Pancreas (tissue), 10 donors: ENCODE data around the gene IPO13. TPM values are rescaled to one million over a fixed set of nuclear protein-coding genes. Genes with fewer than 3 reads are reported as not detected.

Experiments
- ATAC-seq, 4 donors: fragments of 200-7000 bp; cut with Tn5 transposase; one replicate each; pipeline versions ENCODE4 v1.8.0 to v1.9.1; 2020; ENCODE audit warnings: mild to moderate bottlenecking in 4 of 4, moderate library complexity in 4 of 4
- DNase-seq, 6 donors: peaks; one replicate each; pipeline ENCODE4 v3.0.0-alpha.2; 2020
- FAIRE-seq: peaks from 2 replicates; lab custom pipeline; 2012; peaks lifted over from hg19 to GRCh38; lab: Jason Lieb, UNC
- H3K27ac ChIP-seq, 4 donors: fragments of 200-600 bp; sonication (generic); 1 replicate in 3 of 4; 2 replicates in 1 of 4; pipeline versions ENCODE4 v1.5.0 to v1.8.0; 2020
- H3K27me3 ChIP-seq, 4 donors: fragments of 200-600 bp; one replicate each; pipeline ENCODE4 v1.8.0; 2021
- H3K36me3 ChIP-seq, 3 donors: fragments of 200-600 bp; sonication (generic) in 1 of 3; one replicate each; pipeline versions ENCODE4 v1.5.0 to v1.8.0; 2020 to 2021
- H3K4me1 ChIP-seq, 3 donors: fragments of 200-600 bp; one replicate each; pipeline ENCODE4 v1.8.0; 2021
- H3K4me3 ChIP-seq, 4 donors: fragments of 200-600 bp; sonication (generic) in 2 of 4; one replicate each; pipeline versions ENCODE4 v1.5.0 to v1.8.0; 2020 to 2021
- H3K9me3 ChIP-seq, 4 donors: fragments of 200-600 bp; one replicate each; pipeline ENCODE4 v1.8.0; 2021
- WGBS, 2 donors: extraction: QIAGEN DNeasy Blood & Tissue Kit; methylation state at CpG; one replicate each; pipeline ENCODE4 v1.1.7; 2013; 5-methylcytosine and 5-hydroxymethylcytosine counted together
- intact Hi-C, 3 donors: fragments of 100-400 bp; cut with DNase I; formaldehyde crosslinking; loops; one replicate each; pipeline versions ENCODE4 v1.11.1 to v1.14.2; 2022
- polyA plus RNA-seq, 2 donors: library from polyadenylated mRNA; stranded (reverse); fragments of 200-250 nt; gene quantifications; one replicate each; pipeline ENCODE4 v1.2.3, GENCODE V29; 2013
- total RNA-seq, 6 donors: library from RNA; stranded (reverse); fragmentation: NEBNext Ultra II Directional in 4 of 6; extraction: Animal tissue kit (Norgen Biotek cat#: 25700) in 4 of 6; gene quantifications; one replicate each; pipeline versions ENCODE4 v1.2.1 to v1.2.4, GENCODE V29; 2021 to 2023
- TF ChIP-seq, protein P1 (sequence below), 4 donors: fragments of 200-600 bp; sonication (generic) in 3 of 4; IDR thresholded peaks; one replicate each; pipeline versions ENCODE4 v1.5.0 to v1.8.0; 2021; ENCODE audit warnings: antibody characterized with exemption in 4 of 4
- donor health status: healthy with polysubstance abuse.
- donor health status: DM: no; HTN: no; CAD: no; lungs with moderate emphysema.
- donor health status: DM: no; HTN: no; CAD: no.
- donor health status: control.
- donor health status: control.
- donor health status: Bipolar disorder and iron deficiency.
- donor health status: DM: yes; HTN: yes; CAD: no.
- donor health status: DM: no; HTN: no; CAD: no.
- donor health status: DM: no; HTN: no; CAD: no.
- donor health status: DM: yes; HTN: yes; CAD: no.

Gene IPO13
- total and polyA plus RNA-seq, 8 donors, result 6.7 to 24.3 (median 10.6) TPM

DNA sequence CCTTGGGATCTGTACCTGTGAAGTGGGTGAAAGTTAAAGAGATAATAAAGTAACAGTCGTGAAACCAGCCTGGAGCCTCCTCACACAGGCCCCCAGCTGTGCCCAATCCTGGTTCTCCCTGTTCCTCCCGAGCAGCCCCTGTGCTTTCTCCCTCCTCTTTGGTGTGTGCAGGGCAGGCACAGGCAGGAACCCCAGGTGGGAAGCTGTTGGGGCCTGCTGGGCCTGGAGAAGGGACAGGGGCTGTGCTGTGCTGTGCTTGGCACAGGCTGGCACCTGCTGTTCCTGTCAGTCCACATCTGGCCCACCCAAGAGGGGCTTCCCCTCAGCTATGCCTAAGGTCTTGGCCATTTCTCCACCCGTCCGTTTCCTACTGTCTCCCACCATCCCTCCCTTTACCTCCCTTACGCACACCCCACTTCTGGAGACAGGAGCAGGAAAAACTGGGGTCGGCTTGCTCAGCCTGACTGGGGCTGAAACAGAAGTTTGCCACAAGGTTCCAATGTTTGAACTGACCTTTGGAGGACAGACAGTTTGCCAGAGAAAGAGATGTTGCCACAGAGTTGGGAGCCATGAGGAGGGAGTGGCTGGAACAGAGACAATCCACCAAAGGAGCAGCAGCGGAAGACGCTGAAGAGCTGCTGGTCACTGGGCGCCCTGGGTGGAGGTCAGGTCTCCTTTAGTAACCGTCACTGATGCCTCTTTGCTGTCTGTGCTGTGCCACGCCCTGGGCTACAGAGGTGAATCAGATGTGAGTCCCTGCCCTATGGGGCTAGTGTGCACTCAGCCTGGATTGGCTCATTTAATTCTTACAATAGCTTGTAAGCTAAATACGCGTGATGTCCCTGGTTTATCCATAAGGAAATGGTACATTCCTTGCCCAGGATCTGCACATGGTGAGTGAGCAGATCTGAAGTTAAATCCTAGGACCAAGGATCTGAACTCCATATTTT lies 31.9 kb upstream of the IPO13 start:
- Histone ChIP-seq H3K4me1 (no peaks in the 10 kb centered on the region), H3K4me3 (no peak overlapping the region), H3K9me3 (no peaks in the 10 kb centered on the region), H3K27ac (no peak overlapping the region), H3K36me3 (no peaks in the 10 kb centered on the region), H3K27me3 (no peaks in the 10 kb centered on the region)
- 86 to 89% methylated on average over 12 to 13 of the region's 13 CpGs for WGBS, 2 donors
- intact Hi-C loops, result no loop called here
- ATAC-seq, result no peak
- FAIRE-seq, result no peak
- DNase-seq, result no peak
- TF ChIP-seq, protein P1, sequence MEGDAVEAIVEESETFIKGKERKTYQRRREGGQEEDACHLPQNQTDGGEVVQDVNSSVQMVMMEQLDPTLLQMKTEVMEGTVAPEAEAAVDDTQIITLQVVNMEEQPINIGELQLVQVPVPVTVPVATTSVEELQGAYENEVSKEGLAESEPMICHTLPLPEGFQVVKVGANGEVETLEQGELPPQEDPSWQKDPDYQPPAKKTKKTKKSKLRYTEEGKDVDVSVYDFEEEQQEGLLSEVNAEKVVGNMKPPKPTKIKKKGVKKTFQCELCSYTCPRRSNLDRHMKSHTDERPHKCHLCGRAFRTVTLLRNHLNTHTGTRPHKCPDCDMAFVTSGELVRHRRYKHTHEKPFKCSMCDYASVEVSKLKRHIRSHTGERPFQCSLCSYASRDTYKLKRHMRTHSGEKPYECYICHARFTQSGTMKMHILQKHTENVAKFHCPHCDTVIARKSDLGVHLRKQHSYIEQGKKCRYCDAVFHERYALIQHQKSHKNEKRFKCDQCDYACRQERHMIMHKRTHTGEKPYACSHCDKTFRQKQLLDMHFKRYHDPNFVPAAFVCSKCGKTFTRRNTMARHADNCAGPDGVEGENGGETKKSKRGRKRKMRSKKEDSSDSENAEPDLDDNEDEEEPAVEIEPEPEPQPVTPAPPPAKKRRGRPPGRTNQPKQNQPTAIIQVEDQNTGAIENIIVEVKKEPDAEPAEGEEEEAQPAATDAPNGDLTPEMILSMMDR (IDR thresholded peaks at IDR 0.05), result no peak

DNA sequence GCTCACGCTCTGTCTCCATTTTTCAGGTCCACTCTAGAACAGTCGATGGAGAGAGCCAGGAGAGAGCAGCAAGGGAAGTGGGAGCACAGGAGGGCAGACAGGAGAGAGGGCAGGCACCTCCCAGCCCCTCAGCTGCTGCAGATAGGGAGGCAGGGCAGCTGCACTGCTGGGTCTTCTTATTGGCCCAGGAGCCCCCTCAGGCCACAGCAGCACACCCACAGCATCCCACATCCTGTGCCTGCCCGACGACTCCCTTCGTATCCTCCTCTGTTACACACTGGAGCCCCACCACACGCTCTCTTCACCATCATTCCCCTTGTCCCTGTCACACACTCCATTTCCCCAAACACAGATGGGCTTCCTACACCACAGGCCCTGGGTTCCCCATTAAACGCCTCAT lies 26.8 kb upstream of the IPO13 start:
- H3K27me3 ChIP-seq, result no peaks in the 10 kb centered on the region
- DNase-seq, result no peak
- whole genome bisulfite sequencing, 2 donors, result 90 to 92% methylated on average over 7 of the region's 7 CpGs
- no peak for FAIRE-seq
- H3K4me3 ChIP-seq, result no peak overlapping the region
- ATAC-seq, result no peak
- no peaks in the 10 kb centered on the region for H3K36me3 ChIP-seq
- TF ChIP-seq, protein P1 (IDR thresholded peaks at IDR 0.05), result no peak
- H3K27ac ChIP-seq, result no peak overlapping the region
- intact Hi-C loops, result no loop called here
- no peaks in the 10 kb centered on the region for H3K9me3 ChIP-seq
- H3K4me1 ChIP-seq, result no peaks in the 10 kb centered on the region

DNA sequence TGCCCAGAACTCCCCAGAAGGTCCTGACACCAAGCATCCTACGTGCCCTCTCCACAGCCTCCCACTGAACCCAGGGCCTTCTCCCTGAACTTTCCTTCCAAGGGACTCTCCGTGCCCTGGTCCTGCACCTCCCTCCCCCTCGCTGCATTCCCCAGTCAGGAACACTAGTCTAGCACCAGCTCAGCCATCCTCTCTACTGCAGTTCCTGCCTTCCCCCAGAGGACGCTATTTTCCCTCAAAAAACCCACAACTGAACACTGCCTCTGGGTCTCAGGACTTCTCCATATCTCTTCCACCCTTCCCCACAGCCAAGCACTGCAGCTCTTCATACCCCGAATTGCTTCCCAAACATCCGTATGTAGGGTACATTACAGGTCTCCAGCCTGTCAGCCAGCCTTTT lies 25.7 kb upstream of the IPO13 start:
- no peaks in the 10 kb centered on the region for H3K4me1 ChIP-seq
- intact Hi-C loops, result no loop called here
- H3K4me3 ChIP-seq, result no peak overlapping the region
- no peaks in the 10 kb centered on the region for H3K27me3 ChIP-seq
- H3K36me3 ChIP-seq, result no peaks in the 10 kb centered on the region
- WGBS, 2 donors, result 91 to 96% methylated on average over 6 of the region's 6 CpGs
- TF ChIP-seq, protein P1 (IDR thresholded peaks at IDR 0.05), result no peak
- H3K9me3 ChIP-seq, result no peaks in the 10 kb centered on the region
- no peak overlapping the region for H3K27ac ChIP-seq
- DNase-seq, result no peak
- FAIRE-seq, result no peak
- no peak for ATAC-seq

DNA sequence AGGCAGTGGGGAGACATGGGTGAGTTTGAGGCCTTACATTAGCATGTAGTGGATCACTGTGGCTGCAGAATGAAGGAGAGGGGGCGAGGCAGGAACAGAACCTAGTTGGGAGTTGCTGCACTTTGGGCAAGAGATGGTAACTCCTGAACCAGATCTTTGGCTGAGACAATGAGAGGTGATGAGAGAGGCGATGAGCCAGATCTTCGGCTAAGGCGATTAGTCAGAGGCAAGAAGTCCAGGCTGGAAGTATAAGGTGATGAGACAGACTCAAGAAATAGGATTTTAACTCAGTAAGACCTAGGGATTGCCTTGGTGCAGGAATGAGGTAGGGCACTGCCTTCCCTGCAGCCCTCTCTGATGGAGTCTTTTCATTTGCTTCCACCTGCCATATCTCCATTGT lies 22.2 kb upstream of the IPO13 start:
- ATAC-seq (no peak), FAIRE-seq (no peak)
- H3K4me3 ChIP-seq, result no peak overlapping the region

More for the DNA sequence above, 22.2 kb upstream of the IPO13 start:
- no peaks in the 10 kb centered on the region for H3K36me3 ChIP-seq
- H3K9me3 ChIP-seq, result no peaks in the 10 kb centered on the region
- TF ChIP-seq, protein P1 (IDR thresholded peaks at IDR 0.05), result no peak
- no peaks in the 10 kb centered on the region for H3K27me3 ChIP-seq
- H3K4me1 ChIP-seq, result no peaks in the 10 kb centered on the region
- 85 to 99% methylated on average over 4 of the region's 4 CpGs for WGBS, 2 donors
- intact Hi-C loops, result no loop called here
- no peak for DNase-seq
- no peak overlapping the region for H3K27ac ChIP-seq
